GM12878 (cell line): ENCODE data around the gene PSAT1. TPM values are rescaled to one million over a fixed set of nuclear protein-coding genes. Genes with fewer than 3 reads are reported as not detected.

Experiments used
- ATAC-seq: fragments of 200-7000 bp; cut with Tn5 transposase; 3 replicates; pipeline ENCODE4 v1.9.1; 2020; ENCODE audit warnings: mild to moderate bottlenecking, moderate library complexity
- BruUV-seq: library from RNA; stranded (reverse); fragments of 400-500 nt; replicated peaks from 2 replicates; lab custom pipeline; 2021; lab: Mats Ljungman, UMichigan
- CTCF ChIA-PET: fragments of 300-600 bp; sonication (Branson Sonifier 250); formaldehyde crosslinking; extraction: SDS; loops from one replicate; lab custom pipeline; 2021; ENCODE audit warnings: inconsistent platforms; lab: Yijun Ruan, JAX
- POLR2A ChIA-PET: fragments of 350-600 bp; formaldehyde crosslinking; extraction: SDS; loops from one replicate; lab custom pipeline; 2021; ENCODE audit warnings: inconsistent platforms; lab: Charles Lee
- RAD21 ChIA-PET: fragments of 300-600 bp; sonication (Branson Sonifier 250); formaldehyde crosslinking; loops from one replicate; lab custom pipeline; 2023; ENCODE audit warnings: antibody characterized with exemption; ENCODE audit not compliant: unreplicated experiment; lab: Charles Lee
- SMC1A ChIA-PET: fragments of 300-600 bp; sonication (Branson Sonifier 250); formaldehyde crosslinking; loops from one replicate; lab custom pipeline; 2023; ENCODE audit not compliant: unreplicated experiment, uncharacterized antibody; lab: Charles Lee
- DNase-seq: peaks from one replicate; pipeline ENCODE4 v3.0.0-alpha.2; 2011; ENCODE audit warnings: low read depth, low spot score
- FAIRE-seq: peaks from 3 replicates; lab custom pipeline; 2011; peaks lifted over from hg19 to GRCh38; lab: Jason Lieb, UNC
- H2AFZ ChIP-seq: 2 replicates; pipeline ENCODE4 v1.6.0; 2011; ENCODE audit warnings: low read depth, low read length, control low read depth; ENCODE audit not compliant: control insufficient read depth
- H3K27ac ChIP-seq: 2 replicates; pipeline ENCODE4 v1.5.1; 2011; ENCODE audit warnings: control low read depth; ENCODE audit not compliant: control insufficient read depth, insufficient read depth
- H3K27me3 ChIP-seq, 2 experiments: replicated peaks in 1 of 2; 2 replicates each; pipeline versions ENCODE4 v1.6.0 to v1.6.1; 2011; ENCODE audit warnings: low read length in 1 of 2; ENCODE audit not compliant: control insufficient read depth in 2 of 2, insufficient read depth in 2 of 2
- H3K36me3 ChIP-seq, 2 experiments: 2 replicates each; pipeline ENCODE4 v1.5.1; 2011; ENCODE audit warnings: low read length in 1 of 2; ENCODE audit not compliant: control insufficient read depth in 2 of 2, insufficient read depth in 2 of 2
- H3K4me1 ChIP-seq: 2 replicates; pipeline ENCODE4 v1.6.1; 2011; ENCODE audit warnings: mild to moderate bottlenecking, low read length, moderate library complexity, mixed read lengths; ENCODE audit not compliant: control insufficient read depth, insufficient read depth
- H3K4me2 ChIP-seq: 2 replicates; pipeline ENCODE4 v1.6.0; 2011; ENCODE audit warnings: control low read depth; ENCODE audit not compliant: control insufficient read depth, insufficient read depth
- H3K4me3 ChIP-seq: fragments of 200-600 bp; sonication (generic); 2 replicates; pipeline ENCODE4 v1.5.1; 2016
- H3K79me2 ChIP-seq: 2 replicates; pipeline ENCODE4 v1.6.0; 2011; ENCODE audit warnings: low read length; ENCODE audit not compliant: control insufficient read depth, insufficient read depth
- H3K9ac ChIP-seq: 2 replicates; pipeline ENCODE4 v1.8.0; 2011; ENCODE audit warnings: low read length, control low read depth, mixed read lengths; ENCODE audit not compliant: control insufficient read depth, insufficient read depth
- H3K9me3 ChIP-seq: replicated peaks from 3 replicates; pipeline ENCODE4 v1.5.1; 2011; ENCODE audit warnings: mild to moderate bottlenecking, low read length; ENCODE audit not compliant: control insufficient read depth, insufficient read depth
- H4K20me1 ChIP-seq: 2 replicates; pipeline ENCODE4 v1.6.0; 2011; ENCODE audit not compliant: control insufficient read depth, insufficient read depth
- BHLHE40 ChIP-seq, 2 experiments: fragments of 450-650 bp in 1 of 2; IDR thresholded peaks; 2 replicates each; pipeline ENCODE4 v1.6.1; 2011 to 2017; ENCODE audit warnings: low read depth in 2 of 2, borderline replicate concordance in 1 of 2, improper control_type of control experiment in 1 of 2, low read length in 1 of 2, mild to moderate bottlenecking in 1 of 2
- BMI1 ChIP-seq: fragments of 450-650 bp; IDR thresholded peaks from 2 replicates; pipeline ENCODE4 v1.6.1; 2016; ENCODE audit warnings: mild to moderate bottlenecking, moderate library complexity, borderline replicate concordance
- BRCA1 ChIP-seq: IDR thresholded peaks from 2 replicates; pipeline ENCODE4 v1.6.1; 2011; ENCODE audit warnings: low read depth, low read length, improper control_type of control experiment
- CEBPB ChIP-seq, 2 experiments: fragments of 150-350 bp in 1 of 2; IDR thresholded peaks; 2 replicates each; pipeline ENCODE4 v1.6.1; 2012 to 2014; ENCODE audit warnings: low read depth in 2 of 2, low read length in 2 of 2, borderline replicate concordance in 1 of 2, inconsistent platforms in 1 of 2
- CHD1 ChIP-seq: IDR thresholded peaks from 2 replicates; pipeline ENCODE4 v1.6.1; 2012; ENCODE audit warnings: low read depth, low read length, improper control_type of control experiment
- ESRRA ChIP-seq: IDR thresholded peaks from 2 replicates; pipeline ENCODE4 v1.6.1; 2012; ENCODE audit warnings: mild to moderate bottlenecking, low read length, improper control_type of control experiment
- HDAC6 ChIP-seq: fragments of 200-600 bp; sonication (generic); IDR thresholded peaks from one replicate; pipeline ENCODE4 v1.8.0; 2017; ENCODE audit warnings: antibody characterized with exemption; ENCODE audit not compliant: unreplicated experiment
- LARP7 ChIP-seq: fragments of 450-650 bp; IDR thresholded peaks from 2 replicates; pipeline ENCODE4 v1.6.1; 2017; ENCODE audit warnings: mild to moderate bottlenecking
- MLLT1 ChIP-seq: fragments of 450-650 bp; IDR thresholded peaks from 2 replicates; pipeline ENCODE4 v1.6.1; 2016; ENCODE audit warnings: mild to moderate bottlenecking
- MTA2 ChIP-seq: fragments of 450-650 bp; IDR thresholded peaks from 2 replicates; pipeline ENCODE4 v1.6.1; 2016; ENCODE audit warnings: low read depth, mild to moderate bottlenecking, moderate library complexity
- POLR2AphosphoS2 ChIP-seq: IDR thresholded peaks from 2 replicates; pipeline ENCODE4 v1.6.1; 2011; ENCODE audit warnings: low read depth, mild to moderate bottlenecking, low read length, improper control_type of control experiment, moderate library complexity
- TARDBP ChIP-seq: IDR thresholded peaks from 2 replicates; pipeline ENCODE4 v1.6.1; 2016; ENCODE audit warnings: borderline replicate concordance
- USF2 ChIP-seq: IDR thresholded peaks from 2 replicates; pipeline ENCODE4 v1.6.1; 2011; ENCODE audit warnings: low read depth, low read length, improper control_type of control experiment, borderline replicate concordance
- ZBTB4 ChIP-seq: fragments of 450-650 bp; formaldehyde crosslinking; IDR thresholded peaks from 2 replicates; pipeline ENCODE4 v1.4.0; 2022; ENCODE audit warnings: mild to moderate bottlenecking, moderate library complexity
- ZNF592 ChIP-seq: fragments of 450-650 bp; IDR thresholded peaks from 2 replicates; pipeline ENCODE4 v1.6.1; 2017; ENCODE audit warnings: mild to moderate bottlenecking, moderate library complexity
- ZNF622 ChIP-seq: fragments of 450-650 bp; IDR thresholded peaks from 2 replicates; pipeline ENCODE4 v1.6.1; 2017; ENCODE audit warnings: mild to moderate bottlenecking, inconsistent platforms
- in situ Hi-C: fragments of 300-500 bp; cut with MboI; formaldehyde crosslinking; loops from 9 replicates; pipeline ENCODE4 v1.14.3; 2018; ENCODE audit warnings: mixed read lengths
- intact Hi-C: fragments of 100-400 bp; cut with micrococcal nuclease; formaldehyde crosslinking; loops from one replicate; pipeline ENCODE4 v1.14.2; 2022; ENCODE audit not compliant: unreplicated experiment
- polyA plus RNA-seq, 11 experiments: library from polyadenylated mRNA; depleted of rRNA in 4 of 11; unstranded in 6 of 11; stranded (reverse) in 5 of 11; fragments of >200 nt; fragmentation: Nextera tagmentation in 4 of 11; fragmentation: Illumina TruSeq in 1 of 11; extraction: Ambion mirVana in 4 of 11; extraction: Trizol in 1 of 11; gene quantifications; 1 replicate in 1 of 11; 2 replicates in 10 of 11; pipeline versions ENCODE4 v1.2.1 to v1.2.3, GENCODE V29; 2011 to 2016; ENCODE audit warnings: inconsistent platforms in 2 of 11, missing spikeins in 2 of 11, low read depth in 1 of 11
- total RNA-seq, 4 experiments: library from RNA; depleted of rRNA in 3 of 4; stranded (reverse); fragments of >200 nt in 3 of 4; fragmentation: Illumina TruSeq in 1 of 4; extraction: Trizol in 1 of 4; gene quantifications; 2 replicates each; pipeline versions ENCODE4 v1.2.1 to v1.2.3, GENCODE V29; 2013 to 2021

Gene PSAT1
- total and polyA plus RNA-seq, 10 of the 15 experiments (the other 5 are each of a cell fraction or from before 2014, with no cell fraction given): 35.1 to 126 (median 51.9) TPM

- in situ Hi-C loops: loop anchor here (5.0 kb wide), 1 partner anchor 98 kb away; no protein-coding TSS in a partner anchor
- Histone ChIP-seq H3K9me3 (no peaks in the 10 kb centered on the region), H3K36me3 (peaks cover 0 to 5% of the 10 kb centered on the region in 2 experiments; a peak in 3 of 4 replicates), H3K27ac (no peak overlapping the region), H2AFZ (no peak overlapping the region), H3K27me3 (no peaks in the 10 kb centered on the region), H3K4me1 (no peaks in the 10 kb centered on the region), H3K4me3 (no peak overlapping the region), H3K79me2 (no peaks in the 10 kb centered on the region), H3K9ac (no peak overlapping the region), H3K4me2 (no peak overlapping the region), H4K20me1 (no peaks in the 10 kb centered on the region)
- ChIA-PET SMC1A (no interaction called here), CTCF (no interaction called here), POLR2A (no interaction called here), RAD21 (no interaction called here)
- DNase-seq (no peak), FAIRE-seq (no peak), ATAC-seq (no peak)
- intact Hi-C loops: no loop called here
- no TSS peak for BruUV-seq
- TF ChIP-seq BHLHE40 (IDR thresholded peaks at IDR 0.05; ENCODE audit: borderline replicate concordance in 1 of 2, low read depth in 2 of 2, low read length in 1 of 2): no peak
- no peak for TF ChIP-seq ZNF592
- TF ChIP-seq CHD1: no peak
- TF ChIP-seq LARP7: no peak
- TF ChIP-seq ZNF622: no peak
- no peak for TF ChIP-seq BRCA1
- TF ChIP-seq MLLT1: no peak
- no peak for TF ChIP-seq HDAC6
- no peak for TF ChIP-seq TARDBP
- no peak for TF ChIP-seq CEBPB (IDR thresholded peaks at IDR 0.05; ENCODE audit: borderline replicate concordance in 1 of 2, low read depth in 2 of 2, low read length in 2 of 2)
- no peak for TF ChIP-seq ESRRA
- TF ChIP-seq BMI1: no peak
- TF ChIP-seq ZBTB4 (CRISPR knock-in tag): no peak
- no peak for TF ChIP-seq MTA2
- no peak for TF ChIP-seq USF2
- TF ChIP-seq POLR2AphosphoS2: no peak
These were observed 27.1 kb upstream of the PSAT1 start for GRCh38 chr9:78269784-78270183.
